ENCODE measurements around the gene THADA.
"Not testable (repeated sequence)": the region's sequence is repeated elsewhere in the genome, so short reads cannot be mapped to it uniquely, and the experiment has no call there.

The THADA gene

DNA sequence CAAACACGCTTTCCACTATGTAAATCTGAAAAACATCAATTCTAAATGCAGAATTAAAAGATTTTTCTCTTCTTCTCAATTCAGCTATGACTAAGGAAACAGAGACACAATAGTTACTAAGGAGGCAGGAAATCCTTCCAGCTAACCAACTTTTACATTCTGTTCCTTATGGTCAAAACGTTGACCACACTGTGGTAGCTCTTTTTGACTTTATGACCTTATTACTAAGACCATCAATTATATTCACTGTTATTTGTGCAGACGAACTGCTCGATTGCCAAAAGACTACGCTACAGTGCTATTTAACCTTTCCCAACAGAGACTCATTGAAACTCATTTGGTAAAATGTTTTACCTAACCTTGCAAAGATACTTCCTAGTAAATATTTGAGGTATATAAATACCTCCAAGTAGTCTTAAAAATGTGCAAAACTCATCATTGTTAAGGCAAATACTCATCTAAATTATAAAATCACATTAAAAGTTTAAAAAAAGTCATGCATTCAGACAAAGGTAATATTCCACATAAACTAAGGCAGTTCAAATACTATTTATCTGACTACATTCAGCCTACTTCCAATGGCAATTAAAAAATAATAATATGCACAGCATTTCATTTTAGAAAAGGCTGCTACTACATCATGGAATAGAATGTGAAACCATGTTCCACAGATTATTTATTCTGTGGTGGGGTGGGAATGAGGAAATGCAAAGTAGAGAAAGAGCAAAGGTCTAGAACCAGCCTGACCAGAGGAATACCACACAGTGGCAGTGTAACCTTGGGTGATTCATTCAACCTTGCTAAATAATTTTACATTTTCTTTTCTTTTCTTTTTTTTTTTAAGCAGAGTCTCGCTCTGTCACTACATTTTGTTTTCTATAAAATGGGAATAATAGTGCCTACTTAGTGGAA lies 139.9 kb downstream of the THADA start:
- intact Hi-C loops (cut with DNase I): no loop called here
- DNase-seq: no peak

DNA sequence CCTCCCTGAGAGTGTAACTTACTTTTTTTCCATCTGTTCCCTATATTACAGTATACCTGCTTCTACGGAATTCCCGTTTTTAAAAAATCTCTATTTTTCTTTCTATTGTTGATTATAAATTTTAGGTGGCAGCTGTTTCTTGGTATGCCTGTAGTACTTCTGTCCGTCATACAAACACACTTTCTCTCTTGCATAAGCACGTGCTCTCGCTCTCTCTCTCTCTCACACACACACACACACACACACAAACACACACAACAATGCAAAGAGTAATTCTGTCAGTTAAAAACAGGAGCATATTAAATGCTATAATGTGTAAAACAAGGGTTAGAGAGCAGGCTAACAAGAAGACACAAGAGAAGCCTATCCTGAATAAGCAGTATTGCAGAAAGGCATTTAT lies 140.5 kb downstream of the THADA start:
- intact Hi-C loops (cut with DNase I): no loop called here

DNA sequence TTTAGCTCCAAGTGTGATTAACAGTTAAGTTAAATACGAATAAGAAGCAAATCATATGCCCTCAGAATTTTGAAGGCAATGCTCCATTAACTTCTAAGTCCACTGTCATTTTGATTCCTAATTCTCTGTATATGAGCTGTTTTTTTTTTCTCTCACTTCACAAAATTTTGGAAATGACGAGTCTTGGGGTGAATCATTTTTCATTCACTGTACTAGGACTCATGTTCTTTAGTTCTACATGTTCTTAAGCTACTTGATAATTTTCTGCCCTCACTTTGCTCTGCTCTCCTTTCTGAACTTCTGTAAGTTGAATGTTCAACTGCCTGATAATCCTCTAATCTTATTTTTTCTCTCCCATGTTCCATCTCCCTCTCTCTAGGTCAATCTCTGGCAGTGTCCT lies 141.0 kb downstream of the THADA start:
- intact Hi-C loops (cut with DNase I): no loop called here
- DNase-seq: no peak

More for the DNA sequence above, 140.5 kb downstream of the THADA start:
- no peak for DNase-seq

DNA sequence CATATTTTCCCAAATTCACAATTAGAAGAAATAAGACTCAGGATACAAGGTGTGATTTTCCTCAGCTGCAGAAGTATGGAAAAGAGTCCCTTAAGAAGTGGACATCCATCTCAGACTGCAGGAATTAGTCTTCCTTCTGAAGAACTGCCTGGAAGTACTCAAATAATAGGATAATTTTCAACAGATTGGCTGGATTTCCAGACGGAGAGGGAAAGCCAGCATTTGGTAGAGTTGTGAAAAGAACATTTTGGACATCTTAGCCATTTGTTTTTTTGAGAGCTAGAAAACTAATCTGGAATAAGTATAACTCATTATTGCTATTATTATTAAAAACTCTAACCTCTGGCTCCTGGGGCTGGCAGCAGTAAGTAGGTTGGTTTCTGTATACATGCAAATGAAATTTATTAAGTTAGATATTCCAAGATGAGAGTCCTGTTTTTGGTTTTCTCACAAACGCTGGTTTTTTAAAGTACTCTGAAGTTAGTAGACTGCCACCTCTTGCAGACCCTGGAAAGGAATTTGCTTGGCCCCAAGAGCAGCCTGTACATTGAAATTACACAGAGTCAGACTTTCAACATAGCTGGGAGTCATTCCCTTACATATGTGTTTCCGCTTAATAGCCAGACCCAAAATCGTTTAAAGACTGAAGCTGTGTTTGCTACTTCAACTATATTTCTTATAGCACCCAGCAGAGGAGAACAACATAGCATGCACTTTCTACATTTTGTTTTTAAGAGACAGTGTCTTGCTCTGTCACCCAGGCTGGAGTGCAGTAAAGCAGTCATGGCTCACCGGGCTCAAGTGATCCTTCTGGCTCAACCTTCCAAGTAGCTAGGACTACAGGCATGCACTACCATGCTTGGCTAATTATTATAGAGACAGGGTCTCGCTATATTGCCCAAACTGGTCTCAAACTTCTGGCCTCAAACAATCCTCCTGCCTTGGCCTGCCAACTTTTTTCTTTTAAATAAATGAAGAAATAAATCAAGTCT lies 142.4 kb downstream of the THADA start:
- intact Hi-C loops (cut with DNase I): no loop called here
- DNase-seq: no peak

DNA sequence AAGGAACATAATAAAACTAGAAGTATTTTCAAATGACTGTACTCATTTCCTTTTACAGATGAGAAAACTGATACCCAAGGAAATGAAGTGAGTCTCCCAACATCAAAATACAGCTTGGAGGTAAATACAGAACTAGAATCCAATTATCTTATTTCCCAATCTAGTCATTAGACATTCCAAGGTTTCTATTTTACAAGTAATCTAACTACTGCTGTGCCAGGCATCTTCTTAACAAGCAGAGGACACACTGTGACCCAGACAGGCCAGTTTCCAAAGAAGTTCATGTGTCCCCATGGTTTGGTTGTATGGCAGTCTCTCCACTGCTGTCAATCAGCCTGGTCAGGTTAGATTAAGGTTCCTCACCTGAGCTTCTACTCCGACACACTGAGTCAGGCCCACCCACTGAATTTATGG lies 143.5 kb downstream of the THADA start:
- no peak for DNase-seq
- intact Hi-C loops (cut with DNase I): no loop called here

DNA sequence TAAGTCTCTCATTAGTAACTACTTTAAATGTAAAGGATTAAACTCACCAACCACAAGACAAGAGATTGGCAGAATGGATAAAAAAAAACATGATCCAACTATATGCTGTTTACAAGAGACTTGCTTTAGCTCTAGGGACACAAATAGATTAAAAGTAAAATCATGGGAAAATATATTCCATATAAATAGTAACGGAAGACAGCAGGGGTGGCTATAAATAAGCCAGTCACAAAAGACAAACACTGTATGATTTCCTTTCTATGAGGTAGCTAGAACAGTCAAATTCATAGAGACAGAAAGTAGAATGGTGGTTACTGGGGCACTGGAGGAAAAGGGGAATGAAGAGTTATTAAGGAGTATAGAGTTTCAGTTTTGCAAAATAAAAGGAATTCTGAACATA lies 145.2 kb downstream of the THADA start:
- intact Hi-C loops (cut with DNase I): no loop called here
- no peak for DNase-seq

GRCh38 chr2:43448822-43449110 lies 147.1 kb downstream of the THADA start:
- intact Hi-C loops (cut with DNase I): no loop called here
- no peak for DNase-seq

- intact Hi-C loops (cut with DNase I): no loop called here
These were observed 147.6 kb downstream of the THADA start for GRCh38 chr2:43448011-43448821.

GRCh38 chr2:43446755-43447154 lies 149.1 kb downstream of the THADA start:
- DNase-seq; intact Hi-C loops (cut with DNase I): not testable (repeated sequence)

More at GRCh38 chr2:43448011-43448821, 147.6 kb downstream of the THADA start:
- DNase-seq: no peak

- intact Hi-C loops (cut with DNase I): no loop called here
- no peak for DNase-seq
These were observed 150.1 kb downstream of the THADA start for GRCh38 chr2:43445781-43446180.

DNA sequence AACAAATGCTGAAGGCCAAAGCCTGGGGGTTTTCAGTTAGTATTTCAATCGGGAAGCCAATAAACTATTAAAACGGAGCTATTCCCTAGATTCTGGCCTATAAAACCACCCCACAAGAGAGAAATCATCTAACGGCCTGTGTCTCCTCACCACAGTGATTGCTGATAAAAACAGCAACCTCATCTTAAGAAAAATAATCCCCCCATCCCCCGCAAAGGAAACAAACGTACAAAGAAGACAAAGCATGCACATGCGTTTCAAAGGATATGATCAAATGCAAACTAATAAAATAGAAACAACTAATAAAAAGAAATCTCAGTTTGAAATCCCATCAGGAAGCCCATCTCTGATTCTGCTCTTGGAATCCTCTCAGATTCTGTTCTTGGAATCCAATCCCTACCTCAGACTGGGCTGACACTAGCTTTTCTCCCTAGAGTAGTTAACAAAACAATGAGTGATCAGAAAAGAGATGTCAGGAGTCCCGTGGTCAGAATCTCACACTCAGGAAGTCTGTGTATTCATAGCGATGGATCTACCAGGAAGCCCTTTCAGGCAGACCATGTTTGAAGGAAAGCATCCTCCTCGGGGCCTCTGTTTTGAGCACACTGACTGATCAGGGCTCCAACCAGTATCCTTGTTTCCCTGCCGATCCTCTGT lies 150.7 kb downstream of the THADA start:
- no peak for DNase-seq
- intact Hi-C loops (cut with DNase I): no loop called here

DNA sequence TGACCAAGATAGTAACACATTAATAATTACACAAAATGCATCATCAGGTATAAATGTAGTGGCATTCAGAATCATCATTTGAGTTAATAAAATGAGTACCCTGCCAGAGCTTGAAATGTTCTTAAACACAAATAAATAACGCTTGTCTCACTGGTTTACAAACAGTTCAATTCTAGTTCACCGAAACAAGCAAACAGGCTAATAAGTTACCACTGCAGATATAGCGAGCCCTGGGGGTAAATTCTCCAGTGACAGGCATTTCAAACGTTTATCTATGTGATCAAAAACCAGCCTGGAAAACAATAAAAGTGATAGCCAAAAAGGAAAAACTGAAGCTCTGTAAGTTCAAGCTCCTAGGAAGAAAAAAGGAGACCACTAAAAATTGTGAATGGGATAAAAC lies 152.6 kb downstream of the THADA start:
- no peak for DNase-seq
- intact Hi-C loops (cut with DNase I): no loop called here

DNA sequence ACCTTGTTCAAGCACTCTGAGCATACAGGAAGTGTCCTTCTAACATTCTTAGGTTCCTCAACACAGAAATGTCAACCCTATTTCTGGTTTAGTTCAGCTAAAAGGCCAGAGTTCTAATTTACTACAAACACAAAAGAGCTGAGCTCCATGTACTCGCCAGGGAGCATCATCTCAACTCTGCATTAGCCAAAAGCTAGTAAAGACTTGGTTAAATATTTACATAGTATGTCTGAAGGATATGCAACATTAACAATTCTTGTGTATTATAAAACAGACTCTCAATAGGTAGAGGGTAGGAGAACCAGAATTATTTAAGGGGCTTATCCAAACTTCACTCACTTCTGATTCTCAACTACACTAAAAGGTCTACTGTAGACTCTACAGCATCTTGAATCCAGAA lies 154.6 kb downstream of the THADA start:
- DNase-seq: no peak

GRCh38 chr2:43438858-43439655 lies 156.8 kb downstream of the THADA start:
- no peak for DNase-seq
- intact Hi-C loops (cut with DNase I): no loop called here

More for the DNA sequence above, 154.6 kb downstream of the THADA start:
- intact Hi-C loops (cut with DNase I): no loop called here

DNA sequence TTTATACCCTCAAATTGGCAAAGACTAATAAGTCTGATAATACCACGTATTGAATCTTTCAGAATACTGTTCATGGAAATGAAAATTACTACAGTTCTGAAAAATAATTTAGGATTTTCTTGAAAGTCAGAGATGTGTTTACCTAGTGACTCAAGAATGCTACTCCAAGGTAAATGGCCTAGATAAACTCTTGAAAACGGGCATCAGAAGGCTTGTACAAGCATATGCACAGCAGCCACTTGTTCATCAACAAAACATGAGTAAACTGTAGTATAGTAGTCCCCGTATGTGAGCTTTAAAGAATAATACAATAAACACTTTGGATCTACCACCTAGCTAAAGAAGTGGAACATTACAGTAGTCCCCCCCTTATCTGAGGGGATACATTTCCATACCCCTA lies 157.5 kb downstream of the THADA start:
- intact Hi-C loops (cut with DNase I): no loop called here
- DNase-seq: no peak

- intact Hi-C loops (cut with DNase I): no loop called here
- DNase-seq: no peak
These were observed 158.5 kb downstream of the THADA start for GRCh38 chr2:43437363-43437762.

DNA sequence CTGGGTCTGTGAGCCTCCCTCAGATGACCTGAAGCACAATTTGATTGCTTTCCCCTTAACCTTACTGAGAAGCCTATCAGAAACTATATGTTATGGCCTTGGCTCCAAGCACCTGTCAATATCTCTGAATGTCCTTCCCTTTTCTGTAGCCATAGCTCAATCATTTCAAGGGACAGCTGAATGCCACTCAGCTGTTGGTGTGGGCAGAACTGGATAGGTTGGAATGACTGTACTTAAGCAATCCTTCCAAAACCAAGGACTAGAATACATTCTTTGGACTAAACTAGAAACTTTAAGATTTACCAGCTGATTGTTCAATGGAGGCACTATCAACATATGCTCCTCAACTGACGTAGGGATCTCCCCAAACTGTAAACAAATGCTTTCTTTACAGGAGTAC lies 159.4 kb downstream of the THADA start:
- intact Hi-C loops (cut with DNase I): no loop called here
- DNase-seq: no peak

DNA sequence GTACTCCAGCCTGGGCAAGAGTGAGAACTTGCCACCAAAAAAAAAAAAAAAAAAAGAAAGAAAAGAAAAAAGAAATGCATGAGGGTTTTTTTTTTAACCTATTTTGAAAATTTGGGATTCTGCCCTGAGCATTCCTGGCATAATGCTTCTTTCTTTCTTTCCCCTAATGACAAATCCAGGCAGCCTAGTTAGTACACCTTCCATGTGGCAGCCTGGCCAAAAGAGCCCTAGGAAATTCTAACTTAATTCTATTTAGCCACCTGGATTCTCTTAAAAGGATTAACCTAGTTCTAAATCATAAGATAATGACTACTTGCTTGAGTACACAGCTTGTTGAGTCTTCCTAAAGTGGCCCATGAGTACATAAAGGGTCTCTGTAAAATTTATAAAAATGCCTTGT lies 160.1 kb downstream of the THADA start:
- no peak for DNase-seq
- intact Hi-C loops (cut with DNase I): no loop called here

Data from head of caudate nucleus (tissue), 42 donors.